ENCODE results near the gene CD28. TPM values are rescaled to one million over a fixed set of nuclear protein-coding genes. Genes with fewer than 3 reads are reported as not detected.
"Not testable (repeated sequence)": the region's sequence is repeated elsewhere in the genome, so short reads cannot be mapped to it uniquely, and the experiment has no call there.

Gene CD28
- total RNA-seq, 1 donor from 2014 or later, result 2.7 TPM

- no peak for DNase-seq (ENCODE audit: extremely low spot score in 2 of 2)
- H3K36me3 ChIP-seq, result no peaks in the 10 kb centered on the region
- no peak overlapping the region for H3K27ac ChIP-seq
- H3K27me3 ChIP-seq, result no peaks in the 10 kb centered on the region
- H3K4me3 ChIP-seq, result no peak overlapping the region
- TF ChIP-seq POLR2A (IDR thresholded peaks at IDR 0.05) (no peak), POLR2AphosphoS5 (IDR thresholded peaks at IDR 0.05; ENCODE audit: insufficient read depth in 1 of 2, low read depth in 1 of 2) (no peak), CTCF (IDR thresholded peaks at IDR 0.05) (no peak)
- H3K4me1 ChIP-seq, result peaks cover 6% of the 10 kb centered on the region
- intact Hi-C loops (cut with DNase I), result no loop called here
- H3K9me3 ChIP-seq, result no peaks in the 10 kb centered on the region
These were observed 74.7 kb downstream of the CD28 start for GRCh38 chr2:203781151-203781550.

- TF ChIP-seq POLR2AphosphoS5 (IDR thresholded peaks at IDR 0.05; ENCODE audit: insufficient read depth in 1 of 2, low read depth in 1 of 2) (no peak), CTCF (IDR thresholded peaks at IDR 0.05) (peak in 2 of 3 experiments; percentile 44 to 47)
- H3K9me3 ChIP-seq, result no peaks in the 10 kb centered on the region
- DNase-seq (ENCODE audit: extremely low spot score in 2 of 2), result no peak
- no peaks in the 10 kb centered on the region for H3K27me3 ChIP-seq
- intact Hi-C loops (cut with DNase I), result no loop called here
- H3K36me3 ChIP-seq, result no peaks in the 10 kb centered on the region
- H3K27ac ChIP-seq, result no peak overlapping the region
- peaks cover 11% of the 10 kb centered on the region for H3K4me1 ChIP-seq
- no peak overlapping the region for H3K4me3 ChIP-seq
These were observed 76.0 kb downstream of the CD28 start for GRCh38 chr2:203782262-203782976.

DNA sequence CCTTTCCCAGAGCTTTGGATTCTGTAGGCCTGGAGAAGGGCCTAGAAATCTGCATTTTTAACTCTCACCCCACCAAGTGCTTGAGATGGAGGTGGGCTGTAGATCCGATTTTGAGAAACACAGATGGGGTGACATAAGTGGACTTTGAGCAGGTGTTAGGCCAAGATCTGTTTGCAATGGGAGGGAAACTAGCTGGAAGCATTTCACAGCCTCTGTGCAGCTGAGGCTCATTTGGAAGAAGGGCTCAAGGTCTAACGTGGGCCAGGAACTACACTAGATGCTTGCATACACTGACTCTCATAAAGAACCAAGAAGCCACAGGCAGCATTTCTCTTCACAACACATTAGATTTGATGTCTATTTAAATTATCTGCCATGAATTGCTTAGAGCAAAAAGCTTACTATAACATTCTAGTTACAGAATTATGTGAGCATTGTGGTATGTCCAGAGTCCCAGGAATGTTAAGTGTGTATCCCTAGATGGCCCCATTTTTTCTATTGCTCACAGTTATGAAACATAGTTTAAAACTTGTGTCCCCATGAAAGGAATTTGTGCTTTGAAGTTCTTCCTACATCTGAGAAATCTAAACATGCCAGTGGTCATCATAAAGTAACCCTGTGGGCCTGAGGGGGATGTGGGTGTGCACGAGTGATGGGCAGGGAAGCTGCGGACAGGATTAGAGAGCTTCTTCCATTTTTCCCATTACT is 77.2 kb downstream of the CD28 start:
- H3K27ac ChIP-seq, result no peak overlapping the region
- TF ChIP-seq POLR2AphosphoS5 (IDR thresholded peaks at IDR 0.05; ENCODE audit: insufficient read depth in 1 of 2, low read depth in 1 of 2) (no peak), CTCF (IDR thresholded peaks at IDR 0.05) (no peak), POLR2A (IDR thresholded peaks at IDR 0.05) (no peak)
- H3K36me3 ChIP-seq, result no peaks in the 10 kb centered on the region
- DNase-seq (ENCODE audit: extremely low spot score in 2 of 2), result no peak
- H3K27me3 ChIP-seq, result no peaks in the 10 kb centered on the region
- no peaks in the 10 kb centered on the region for H3K9me3 ChIP-seq
- intact Hi-C loops (cut with DNase I), result no loop called here
- H3K4me3 ChIP-seq, result no peak overlapping the region
- H3K4me1 ChIP-seq, result peaks cover 14% of the 10 kb centered on the region

GRCh38 chr2:203784710-203785270 is 78.4 kb downstream of the CD28 start:
- not testable (repeated sequence) for DNase-seq (ENCODE audit: extremely low spot score in 2 of 2)
- H3K4me1 ChIP-seq, result peaks cover 14% of the 10 kb centered on the region

DNA sequence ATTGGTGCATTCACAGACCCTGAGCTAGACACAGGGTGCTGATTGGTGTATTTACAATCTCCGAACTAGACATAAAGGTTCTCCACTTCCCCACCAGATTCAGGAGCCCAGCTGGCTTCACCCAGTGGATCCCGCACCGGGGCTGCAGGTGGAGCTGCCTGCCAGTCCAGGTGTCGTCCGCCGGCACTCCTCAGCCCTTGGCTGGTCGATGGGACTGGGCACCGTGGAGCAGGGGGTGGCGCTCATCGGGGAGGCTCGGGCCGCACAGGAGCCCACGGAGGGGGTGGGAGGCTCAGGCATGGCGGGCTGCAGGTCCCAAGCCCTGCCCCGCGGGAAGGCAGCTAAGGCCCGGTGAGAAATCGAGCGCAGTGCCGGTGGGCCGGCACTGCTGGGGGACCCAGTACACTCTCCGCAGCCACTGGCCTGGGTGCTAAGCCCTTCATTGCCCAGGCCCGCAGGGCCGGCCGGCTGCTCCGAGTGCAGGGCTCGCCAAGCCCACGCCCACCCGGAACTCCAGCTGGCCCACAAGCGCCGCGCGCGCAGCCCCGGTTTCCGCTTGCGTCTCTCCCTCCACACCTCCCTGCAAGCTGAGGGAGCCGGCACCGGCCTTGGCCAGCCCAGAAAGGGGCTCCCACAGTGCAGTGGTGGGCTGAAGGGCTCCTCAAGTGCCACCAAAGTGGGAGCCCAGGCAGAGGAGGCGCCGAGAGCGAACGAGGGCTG is 79.1 kb downstream of the CD28 start:
- intact Hi-C loops (cut with DNase I); H3K9me3 ChIP-seq; H3K27ac ChIP-seq; H3K36me3 ChIP-seq; DNase-seq (ENCODE audit: extremely low spot score in 2 of 2); H3K4me3 ChIP-seq; H3K27me3 ChIP-seq: not testable (repeated sequence)
- H3K4me1 ChIP-seq, result peaks cover 14% of the 10 kb centered on the region

More at GRCh38 chr2:203784710-203785270, 78.4 kb downstream of the CD28 start:
- intact Hi-C loops (cut with DNase I); H3K4me3 ChIP-seq; H3K9me3 ChIP-seq; H3K27me3 ChIP-seq; H3K36me3 ChIP-seq; H3K27ac ChIP-seq: not testable (repeated sequence)

Measured in vagina (tissue), 2 donors.